Aortic smooth muscle cell (primary cell): ENCODE data around the gene TLK2. TPM values are rescaled to one million over a fixed set of nuclear protein-coding genes. Genes with fewer than 3 reads are reported as not detected.

Experiments
- total RNA-seq: library from RNA; depleted of rRNA; stranded (reverse); fragments of >200 nt; gene quantifications from 2 replicates; pipeline ENCODE4 v1.2.3, GENCODE V29; 2014

TLK2 gene
- total RNA-seq = 49.3 and 59.0 TPM in 2 replicates

DNA sequence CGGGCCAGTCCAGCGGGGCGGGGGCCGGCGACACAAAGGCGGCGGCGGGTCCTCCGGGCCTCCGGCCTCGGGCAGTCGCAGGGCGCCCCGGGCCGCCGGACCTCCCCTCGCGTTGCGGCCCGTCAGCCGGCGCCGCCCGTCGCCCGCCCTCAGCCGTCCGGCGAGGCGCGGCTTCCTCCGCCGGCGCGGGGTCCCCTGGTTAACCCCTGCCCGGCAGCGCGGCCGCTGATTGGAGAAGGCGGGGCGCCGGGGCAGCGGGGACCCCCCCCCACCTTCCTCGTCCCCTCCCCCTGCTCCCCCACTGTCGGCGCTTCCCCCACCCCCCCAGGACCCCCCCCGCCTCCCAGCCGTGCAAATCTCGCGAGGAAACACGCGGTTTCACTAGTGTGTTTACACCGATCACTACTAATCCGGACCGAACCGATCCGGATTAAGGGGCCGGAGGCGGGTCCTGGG lies at the start of gene TLK2:
TSS of gene TLK2 (plus strand) at position 402 of the 456 bp plus-strand sequence. CDS start 2,301 bp downstream, outside the sequence.

DNA sequence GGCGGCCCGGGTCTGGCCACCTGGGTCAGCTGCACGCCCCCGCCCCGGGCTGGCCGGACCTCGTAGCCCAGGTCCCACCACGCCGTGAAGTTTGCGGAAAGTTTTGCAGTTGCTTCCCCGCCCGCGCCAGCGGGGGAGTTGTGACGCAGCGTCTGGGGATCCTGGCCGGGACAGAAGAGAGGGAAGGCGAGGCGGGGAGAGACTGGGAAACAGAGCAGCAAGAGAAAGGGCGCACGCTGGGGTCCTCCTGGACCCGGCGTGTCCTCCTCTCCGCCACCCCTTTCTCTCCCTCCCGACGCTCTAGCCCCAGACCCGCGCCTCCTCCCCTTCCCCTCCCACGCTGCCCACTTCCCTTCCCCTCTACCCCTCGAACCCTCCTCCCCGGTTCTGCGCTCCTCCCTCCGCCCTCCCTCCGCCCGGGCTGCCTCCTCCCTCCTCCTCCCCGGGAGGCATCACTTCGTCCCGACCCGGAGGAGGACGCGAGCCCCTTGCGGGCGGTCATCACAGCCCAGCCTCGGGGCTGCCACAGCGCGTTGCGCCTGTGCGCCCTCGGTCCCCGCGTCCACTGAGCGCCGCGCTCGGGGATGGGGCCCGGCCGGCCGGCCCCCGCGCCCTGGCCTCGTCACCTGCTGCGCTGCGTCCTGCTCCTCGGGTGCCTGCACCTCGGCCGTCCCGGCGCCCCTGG lies 148.7 kb downstream of the TLK2 start, which contains the start of gene MRC2:
TSS of gene MRC2 (plus strand) at position 452 of the 685 bp plus-strand sequence. CDS start at position 585, 133 bp downstream.

Other genes starting within 250 kb of the TLK2 start
- not detected in 2 replicates for gene EFCAB3, start 98.3 kb upstream of the TLK2 start, total RNA-seq
- gene METTL2A, start 54.9 kb upstream of the TLK2 start, total RNA-seq = 22.5 and 25.0 TPM in 2 replicates
- gene MRC2, start 148.8 kb downstream of the TLK2 start, total RNA-seq = 238 and 264 TPM in 2 replicates